H1 (cell line): ENCODE results near the gene PRDM5. TPM values are rescaled to one million over a fixed set of nuclear protein-coding genes. Genes with fewer than 3 reads are reported as not detected.

Experiments used
- CTCF ChIA-PET: fragments of 300-600 bp; sonication (Branson Sonifier 250); formaldehyde crosslinking; loops from one replicate; lab custom pipeline; 2021; ENCODE audit not compliant: partially characterized antibody; lab: Charles Lee
- POLR2A ChIA-PET: fragments of 300-600 bp; sonication (Branson Sonifier 250); formaldehyde crosslinking; loops from one replicate; lab custom pipeline; 2021; ENCODE audit warnings: inconsistent platforms; ENCODE audit not compliant: partially characterized antibody; lab: Charles Lee
- DNase-seq, 2 experiments: peaks; one replicate each; pipeline versions ENCODE4 v3.0.0 to v3.0.0-alpha.2; 2010 to 2022; ENCODE audit warnings: low spot score in 2 of 2, low read depth in 1 of 2, mixed read lengths in 1 of 2
- FAIRE-seq: peaks from 2 replicates; lab custom pipeline; 2011; peaks lifted over from hg19 to GRCh38; lab: Jason Lieb, UNC
- H2AFZ ChIP-seq: 2 replicates; pipeline ENCODE4 v1.8.1; 2012; ENCODE audit warnings: low read length, inconsistent platforms
- H2AK5ac ChIP-seq: 2 replicates; pipeline ENCODE4 v1.6.1; 2013; ENCODE audit warnings: low read depth, low read length
- H2BK120ac ChIP-seq: replicated peaks from 2 replicates; pipeline ENCODE3; 2013; ENCODE audit warnings: low read depth, low read length, inconsistent platforms
- H2BK12ac ChIP-seq: 2 replicates; pipeline ENCODE4 v1.6.1; 2013; ENCODE audit warnings: low read depth, low read length
- H2BK15ac ChIP-seq: 2 replicates; pipeline ENCODE4 v1.6.1; 2013; ENCODE audit warnings: low read length
- H2BK20ac ChIP-seq: 2 replicates; pipeline ENCODE4 v1.6.1; 2013; ENCODE audit warnings: low read length
- H2BK5ac ChIP-seq: 2 replicates; pipeline ENCODE4 v1.6.1; 2013; ENCODE audit warnings: low read depth, low read length
- H3K14ac ChIP-seq: 2 replicates; pipeline ENCODE4 v1.6.1; 2013; ENCODE audit warnings: inconsistent platforms; ENCODE audit not compliant: insufficient read length
- H3K18ac ChIP-seq: 2 replicates; pipeline ENCODE4 v1.6.1; 2013; ENCODE audit warnings: low read length; ENCODE audit errors: extremely low read depth
- H3K23ac ChIP-seq: 2 replicates; pipeline ENCODE4 v1.6.1; 2013; ENCODE audit warnings: inconsistent platforms; ENCODE audit not compliant: insufficient read length
- H3K23me2 ChIP-seq: 2 replicates; pipeline ENCODE4 v1.6.1; 2013; ENCODE audit warnings: low read depth, low read length
- H3K27ac ChIP-seq: 2 replicates; pipeline ENCODE4 v1.6.1; 2011; ENCODE audit warnings: low read depth, low read length, inconsistent platforms
- H3K27me3 ChIP-seq, 4 experiments: replicated peaks in 1 of 4; 1 replicate in 1 of 4; 2 replicates in 3 of 4; pipeline versions ENCODE4 v1.6.1 to v1.8.1; 2011 to 2013; ENCODE audit warnings: low read length in 3 of 4, mild to moderate bottlenecking in 3 of 4, inconsistent platforms in 2 of 4, mixed read lengths in 2 of 4, moderate library complexity in 1 of 4; ENCODE audit not compliant: control insufficient read depth in 3 of 4, insufficient read depth in 3 of 4; ENCODE audit errors: extremely low read depth in 1 of 4
- H3K36me3 ChIP-seq, 4 experiments: 2 replicates each; pipeline versions ENCODE4 v1.6.1 to v1.8.1; 2011 to 2013; ENCODE audit warnings: mild to moderate bottlenecking in 4 of 4, low read length in 3 of 4, moderate library complexity in 2 of 4, control low read depth in 1 of 4, inconsistent platforms in 1 of 4; ENCODE audit not compliant: insufficient read depth in 4 of 4, control insufficient read depth in 2 of 4
- H3K4ac ChIP-seq: replicated peaks from 2 replicates; pipeline ENCODE3; 2013; ENCODE audit warnings: low read length, low read depth, mixed read lengths, inconsistent platforms; ENCODE audit not compliant: insufficient read length
- H3K4me1 ChIP-seq, 4 experiments: replicated peaks in 1 of 4; 1 replicate in 1 of 4; 2 replicates in 3 of 4; pipeline versions ENCODE4 v1.6.1 to v1.8.1; 2011 to 2013; ENCODE audit warnings: low read length in 3 of 4, inconsistent platforms in 2 of 4, mixed read lengths in 1 of 4; ENCODE audit not compliant: insufficient read depth in 4 of 4, control insufficient read depth in 3 of 4
- H3K4me2 ChIP-seq, 2 experiments: 2 replicates each; pipeline versions ENCODE4 v1.6.1 to v1.8.1; 2011 to 2013; ENCODE audit warnings: low read depth in 2 of 2, low read length in 2 of 2, control low read depth in 1 of 2, inconsistent platforms in 1 of 2, mild to moderate bottlenecking in 1 of 2; ENCODE audit not compliant: insufficient read depth in 1 of 2
- H3K4me3 ChIP-seq, 4 experiments: fragments of 200-600, 300-600 bp in 1 of 4; sonication (generic), shearing (Covaris generic), sonication (Bioruptor Twin) in 1 of 4; 2 replicates each; pipeline versions ENCODE4 v1.5.1 to v1.8.1; 2011 to 2016; ENCODE audit warnings: low read length in 4 of 4, low read depth in 3 of 4, control low read depth in 2 of 4, inconsistent platforms in 2 of 4, mild to moderate bottlenecking in 2 of 4, mixed read lengths in 1 of 4, moderate library complexity in 1 of 4; ENCODE audit not compliant: insufficient read depth in 2 of 4; ENCODE audit errors: extremely low read depth in 1 of 4
- H3K56ac ChIP-seq: replicated peaks from 2 replicates; pipeline ENCODE3; 2013; ENCODE audit warnings: low read depth, mild to moderate bottlenecking, mixed read lengths, low read length, inconsistent platforms; ENCODE audit not compliant: insufficient read length
- H3K79me1 ChIP-seq: 2 replicates; pipeline ENCODE4 v1.6.1; 2013; ENCODE audit warnings: low read depth, low read length, control low read depth
- H3K79me2 ChIP-seq, 2 experiments: 2 replicates each; pipeline versions ENCODE4 v1.6.1 to v1.8.1; 2012 to 2013; ENCODE audit warnings: low read length in 2 of 2, mild to moderate bottlenecking in 2 of 2, inconsistent platforms in 1 of 2; ENCODE audit not compliant: insufficient read depth in 2 of 2, control insufficient read depth in 1 of 2
- H3K9ac ChIP-seq, 4 experiments: replicated peaks in 1 of 4; 1 replicate in 1 of 4; 2 replicates in 3 of 4; pipeline versions ENCODE4 v1.6.1 to v1.8.1; 2011 to 2013; ENCODE audit warnings: low read depth in 3 of 4, low read length in 3 of 4, control low read depth in 2 of 4, mild to moderate bottlenecking in 2 of 4, moderate library complexity in 2 of 4, inconsistent platforms in 1 of 4; ENCODE audit errors: extremely low read depth in 1 of 4
- H3K9me3 ChIP-seq, 2 experiments: 2 replicates each; pipeline versions ENCODE4 v1.6.1 to v1.8.1; 2012 to 2013; ENCODE audit warnings: mild to moderate bottlenecking in 2 of 2, moderate library complexity in 2 of 2, control low read depth in 1 of 2, inconsistent platforms in 1 of 2, low read depth in 1 of 2, low read length in 1 of 2, mixed read lengths in 1 of 2; ENCODE audit not compliant: insufficient read depth in 2 of 2
- H4K20me1 ChIP-seq, 2 experiments: replicated peaks in 1 of 2; 2 replicates each; pipeline versions ENCODE3 to v1.8.1; 2011 to 2013; ENCODE audit warnings: inconsistent platforms in 2 of 2, low read length in 2 of 2, mild to moderate bottlenecking in 1 of 2; ENCODE audit not compliant: insufficient read depth in 2 of 2, control insufficient read depth in 1 of 2
- H4K5ac ChIP-seq: 2 replicates; pipeline ENCODE4 v1.6.1; 2013; ENCODE audit warnings: low read length, low read depth, mixed read lengths, inconsistent platforms; ENCODE audit not compliant: insufficient read length
- H4K8ac ChIP-seq: 2 replicates; pipeline ENCODE4 v1.8.0; 2013; ENCODE audit warnings: mild to moderate bottlenecking, moderate library complexity, low read length, inconsistent platforms; ENCODE audit not compliant: insufficient read depth; ENCODE audit errors: extremely low read depth
- H4K91ac ChIP-seq: replicated peaks from 2 replicates; pipeline ENCODE3; 2013; ENCODE audit warnings: low read length, mixed read lengths, inconsistent platforms; ENCODE audit not compliant: insufficient read length
- CBX8 ChIP-seq: fragments of 300-800, 300-1000 bp; sonication (generic); IDR thresholded peaks from 2 replicates; pipeline ENCODE4 v1.7.1; 2016; ENCODE audit warnings: low read depth, low read length, borderline replicate concordance
- RAD21 ChIP-seq, 2 experiments: IDR thresholded peaks in 1 of 2; conservative IDR thresholded peaks in 1 of 2; 2 replicates each; pipeline ENCODE4 v1.6.1; 2011; ENCODE audit warnings: low read depth in 2 of 2, low read length in 2 of 2, improper control_type of control experiment in 1 of 2, inconsistent platforms in 1 of 2, mild to moderate bottlenecking in 1 of 2, moderate library complexity in 1 of 2
- SP2 ChIP-seq: IDR thresholded peaks from 2 replicates; pipeline ENCODE4 v1.6.1; 2012; ENCODE audit warnings: mild to moderate bottlenecking, low read length, inconsistent platforms
- SRF ChIP-seq: IDR thresholded peaks from 2 replicates; pipeline ENCODE4 v1.6.1; 2011; ENCODE audit warnings: mild to moderate bottlenecking, low read depth, low read length, moderate library complexity
- TAF7 ChIP-seq: optimal IDR thresholded peaks from 2 replicates; pipeline ENCODE3; 2011; ENCODE audit warnings: low read depth, mild to moderate bottlenecking, inconsistent platforms, low read length, moderate library complexity, borderline replicate concordance
- polyA plus RNA-seq, 7 experiments: library from polyadenylated mRNA; depleted of rRNA in 3 of 7; stranded (reverse) in 5 of 7; unstranded in 2 of 7; fragments of >200 nt in 5 of 7; fragments of 200-250 nt in 2 of 7; gene quantifications; 1 replicate in 5 of 7; 2 replicates in 1 of 7; 4 replicates in 1 of 7; pipeline versions ENCODE4 v1.2.1 to v1.2.3, GENCODE V29; 2011 to 2013; ENCODE audit warnings: missing spikeins in 2 of 7, mixed read lengths in 2 of 7
- total RNA-seq: library from RNA; stranded (reverse); fragmentation: NEBNext Ultra II Directional; extraction: Animal tissue kit (Norgen Biotek cat#: 25700); gene quantifications from 2 replicates; pipeline ENCODE4 v1.2.1, GENCODE V29; 2021

PRDM5 gene
- total and polyA plus RNA-seq, 2 of the 8 experiments (the other 6 are each of a cell fraction or from before 2014, with no cell fraction given): 8.2 to 23.4 TPM

- H3K27me3 ChIP-seq: no peaks in the 10 kb centered on the region
- H2BK15ac ChIP-seq: no peak overlapping the region
- FAIRE-seq: no peak
Measured at GRCh38 chr4:120867506-120867905, 55.0 kb downstream of the PRDM5 start.

More at GRCh38 chr4:120867506-120867905, 55.0 kb downstream of the PRDM5 start:
- ChIA-PET CTCF (no interaction called here), POLR2A (no interaction called here)
- H4K5ac ChIP-seq: no peak overlapping the region
- no peak overlapping the region for H4K91ac ChIP-seq
- H3K23me2 ChIP-seq: no peaks in the 10 kb centered on the region
- no peak overlapping the region for H4K8ac ChIP-seq
- H3K9ac ChIP-seq: no peak overlapping the region
- no peak overlapping the region for H3K4ac ChIP-seq
- no peak overlapping the region for H3K14ac ChIP-seq
- H3K23ac ChIP-seq: no peak overlapping the region
- no peak overlapping the region for H2BK20ac ChIP-seq
- H2BK12ac ChIP-seq: no peak overlapping the region
- H4K20me1 ChIP-seq: no peaks in the 10 kb centered on the region
- no peak overlapping the region for H3K56ac ChIP-seq
- no peaks in the 10 kb centered on the region; the same call in 1 of the 2 replicates for H3K79me1 ChIP-seq
- TF ChIP-seq TAF7 (no peak), RAD21 (IDR thresholded peaks at IDR 0.05 in 1 of 2, conservative IDR thresholded peaks at IDR 0.05 in 1 of 2; ENCODE audit: low read depth in 2 of 2, low read length in 2 of 2) (no peak), SRF (no peak), SP2 (no peak), CBX8 (no peak)
- no peak overlapping the region for H2BK5ac ChIP-seq
- peaks cover 0 to 6% of the 10 kb centered on the region in 2 experiments; a peak in 1 of 4 replicates for H3K79me2 ChIP-seq
- H3K4me2 ChIP-seq: no peak overlapping the region
- no peak overlapping the region for H2AK5ac ChIP-seq
- no peak overlapping the region for H3K18ac ChIP-seq
- no peak overlapping the region for H2BK120ac ChIP-seq
- no peak for DNase-seq
- no peak overlapping the region for H3K4me3 ChIP-seq
- no peak overlapping the region for H3K27ac ChIP-seq
- no peak overlapping the region for H2AFZ ChIP-seq
- H3K9me3 ChIP-seq: no peaks in the 10 kb centered on the region
- H3K4me1 ChIP-seq: peaks cover 2 to 11% (median 6%) of the 10 kb centered on the region in 4 experiments; a peak in 3 of 7 replicates
- no peaks in the 10 kb centered on the region for H3K36me3 ChIP-seq
